T-helper 2 cell treated with Interferon-gamma antibody and Interleukin-4, amounts not matched to agents 5 μg/mL and 100 μg/mL, for 36 hours (primary cell): ENCODE measurements around the gene ALDH1L2.
A peak's percentile ranks its signal among the peaks of the same experiment; 100 is the strongest.

Experiments used
- DNase-seq: peaks from one replicate; pipeline ENCODE4 v3.0.0; 2021; ENCODE audit warnings: low spot score
- H3K27ac Mint-ChIP-seq: one replicate; pipeline ENCODE4 v1.8.0; 2021; ENCODE audit warnings: mild to moderate bottlenecking, mixed read lengths
- H3K27me3 Mint-ChIP-seq: one replicate; pipeline ENCODE4 v1.8.0; 2021; ENCODE audit warnings: low read depth, mixed read lengths
- H3K36me3 Mint-ChIP-seq: one replicate; pipeline ENCODE4 v1.8.0; 2021; ENCODE audit warnings: low read depth, mixed read lengths
- H3K4me1 Mint-ChIP-seq: one replicate; pipeline ENCODE4 v1.8.0; 2021; ENCODE audit warnings: low read depth, mixed read lengths
- H3K4me3 Mint-ChIP-seq: one replicate; pipeline ENCODE4 v1.8.0; 2022; ENCODE audit warnings: mild to moderate bottlenecking, moderate library complexity, mixed read lengths
- H3K9me3 Mint-ChIP-seq: one replicate; pipeline ENCODE4 v1.8.0; 2021; ENCODE audit warnings: mixed read lengths

The ALDH1L2 gene

DNA sequence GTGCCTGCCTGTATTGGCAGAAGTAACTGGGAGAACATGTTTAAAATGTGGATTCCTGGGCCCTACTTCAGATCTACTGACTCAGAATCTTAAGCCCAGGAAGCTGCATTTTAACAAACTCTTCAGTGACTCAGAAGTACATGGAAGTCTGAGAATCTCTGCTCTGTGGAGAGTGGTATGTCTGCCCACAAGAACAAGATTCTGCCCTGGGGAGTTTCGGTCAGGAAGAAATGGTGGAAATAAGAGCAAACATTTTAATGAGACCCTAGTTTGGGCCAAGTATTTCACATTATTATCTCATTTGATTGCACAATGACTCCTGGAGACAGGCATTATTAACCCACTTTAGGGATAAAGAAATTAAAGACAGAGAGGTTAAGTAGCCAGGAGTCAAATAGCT is 8.2 kb downstream of the ALDH1L2 start:
- Mint-ChIP-seq H3K27me3 (peaks cover 12% of the 10 kb centered on the region), H3K4me3 (no peak overlapping the region), H3K27ac (no peak overlapping the region), H3K9me3 (no peaks in the 10 kb centered on the region), H3K36me3 (no peaks in the 10 kb centered on the region), H3K4me1 (no peaks in the 10 kb centered on the region)
- no peak for DNase-seq

DNA sequence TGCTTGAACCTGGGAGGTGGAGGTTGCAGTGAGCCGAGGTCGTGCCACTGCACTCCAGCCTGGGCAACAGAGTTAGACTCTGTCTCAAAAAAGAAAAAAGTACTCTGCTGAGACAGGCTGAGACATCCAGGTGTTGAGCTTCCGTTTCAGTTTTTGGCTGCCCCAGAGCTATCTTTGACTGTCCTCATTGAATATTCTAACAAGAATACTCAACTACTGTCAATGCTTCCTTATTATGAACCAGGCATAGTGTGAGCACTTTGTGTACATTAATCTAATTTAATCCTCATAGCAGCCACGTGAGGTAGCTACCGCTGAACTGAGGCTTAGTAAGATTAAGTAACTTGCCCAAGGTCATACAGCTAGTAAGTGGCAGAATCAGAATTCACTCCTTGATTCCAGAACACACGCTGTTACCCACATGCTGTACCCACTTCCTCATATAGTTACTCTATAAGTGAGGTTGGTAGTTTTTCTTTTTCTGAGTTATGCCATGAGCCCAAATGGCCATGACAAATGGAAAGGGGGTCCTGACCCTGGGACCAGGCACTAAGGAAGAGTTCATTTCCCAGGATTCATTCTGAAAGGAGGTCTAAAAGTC is 11.3 kb downstream of the ALDH1L2 start:
- no peaks in the 10 kb centered on the region for H3K27me3 Mint-ChIP-seq
- H3K36me3 Mint-ChIP-seq, result no peaks in the 10 kb centered on the region
- no peaks in the 10 kb centered on the region for H3K9me3 Mint-ChIP-seq
- no peak overlapping the region for H3K4me3 Mint-ChIP-seq
- DNase-seq, result no peak
- no peaks in the 10 kb centered on the region for H3K4me1 Mint-ChIP-seq
- no peak overlapping the region for H3K27ac Mint-ChIP-seq

DNA sequence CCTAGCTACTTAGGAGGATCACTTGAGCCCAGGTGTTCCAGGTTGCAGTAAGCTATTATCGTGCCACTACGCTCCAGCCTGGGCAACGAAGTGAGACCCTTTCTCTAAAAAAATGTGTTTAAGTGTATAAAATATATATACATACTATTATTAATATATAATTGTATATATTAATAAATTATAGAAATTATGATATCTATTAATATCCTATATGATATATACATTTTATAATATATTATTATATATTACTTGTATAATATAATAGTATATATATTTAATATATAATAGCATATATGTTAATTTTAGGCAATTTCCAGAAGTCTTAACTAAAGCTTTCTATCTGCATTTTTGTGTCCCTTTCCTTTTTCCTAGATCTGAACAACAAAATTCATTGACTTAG is 12.3 kb downstream of the ALDH1L2 start:
- H3K4me3 Mint-ChIP-seq, result no peak overlapping the region
- H3K4me1 Mint-ChIP-seq, result no peaks in the 10 kb centered on the region
- DNase-seq, result no peak
- H3K27me3 Mint-ChIP-seq, result no peaks in the 10 kb centered on the region
- no peaks in the 10 kb centered on the region for H3K9me3 Mint-ChIP-seq
- H3K27ac Mint-ChIP-seq, result no peak overlapping the region
- H3K36me3 Mint-ChIP-seq, result no peaks in the 10 kb centered on the region

DNA sequence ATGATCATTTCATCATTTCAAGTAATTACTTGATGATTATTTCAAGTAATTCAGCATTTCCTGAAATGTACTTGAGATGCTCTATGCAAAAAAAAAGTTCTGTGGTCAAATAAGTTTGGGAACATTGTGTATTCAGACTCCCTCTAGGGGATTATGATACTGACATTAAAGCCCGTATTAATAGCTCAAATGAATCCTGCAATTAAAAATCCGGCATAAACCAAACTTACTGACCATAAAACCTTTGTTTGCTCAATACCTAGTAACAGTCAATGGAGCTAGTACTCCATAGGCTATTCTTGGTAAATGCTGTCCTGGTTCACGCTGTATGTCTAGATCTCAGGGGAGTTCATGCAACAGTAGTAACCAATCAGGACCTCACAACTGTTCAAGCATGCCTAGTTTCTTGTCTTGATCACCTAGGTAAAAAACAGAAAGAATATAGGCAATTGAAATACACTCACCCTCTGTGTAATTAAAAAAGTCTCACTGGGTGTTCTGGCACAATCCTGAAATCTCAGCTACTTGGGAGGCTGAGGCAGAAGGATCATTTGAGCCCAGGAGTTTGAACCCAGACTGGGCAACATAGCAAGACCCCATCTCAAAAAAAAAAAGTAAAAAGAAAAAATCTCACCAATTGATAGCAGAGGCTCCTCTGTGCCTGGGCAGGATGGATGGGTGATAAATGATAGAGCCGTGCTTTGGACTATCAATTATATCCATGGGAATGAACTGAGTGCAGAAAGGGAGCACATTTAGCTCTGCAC is 14.1 kb downstream of the ALDH1L2 start:
- Mint-ChIP-seq H3K9me3 (no peaks in the 10 kb centered on the region), H3K27ac (no peak overlapping the region), H3K4me3 (no peak overlapping the region), H3K4me1 (no peaks in the 10 kb centered on the region), H3K27me3 (no peaks in the 10 kb centered on the region), H3K36me3 (no peaks in the 10 kb centered on the region)
- no peak for DNase-seq

DNA sequence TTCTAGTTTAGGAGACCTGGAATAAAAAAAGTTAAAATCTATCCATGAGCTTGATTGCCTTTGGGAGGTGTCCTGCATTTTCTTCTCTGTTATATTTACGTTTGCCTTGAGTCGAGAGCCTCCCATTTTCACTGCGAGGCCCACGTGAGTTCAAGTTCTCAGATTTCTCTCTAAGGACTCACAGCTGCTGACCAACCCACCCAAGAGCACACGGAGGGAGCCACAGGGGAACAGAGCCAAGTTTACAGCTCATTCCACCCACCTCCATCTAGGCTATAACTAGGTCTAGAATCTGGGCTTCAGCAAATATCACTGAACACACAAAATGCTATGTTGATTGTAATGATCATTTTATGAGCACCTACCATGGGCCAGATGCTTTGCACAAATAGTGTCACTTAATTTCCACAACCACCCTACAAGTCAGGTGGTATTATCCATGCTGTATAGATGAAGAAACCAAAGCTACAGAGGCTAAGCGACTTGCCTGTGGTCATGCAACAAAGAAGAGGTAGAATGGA is 16.7 kb downstream of the ALDH1L2 start:
- H3K27ac Mint-ChIP-seq, result no peak overlapping the region
- H3K27me3 Mint-ChIP-seq, result no peaks in the 10 kb centered on the region
- no peak overlapping the region for H3K4me3 Mint-ChIP-seq
- no peak for DNase-seq
- H3K4me1 Mint-ChIP-seq, result no peaks in the 10 kb centered on the region
- H3K9me3 Mint-ChIP-seq, result no peaks in the 10 kb centered on the region
- no peaks in the 10 kb centered on the region for H3K36me3 Mint-ChIP-seq

DNA sequence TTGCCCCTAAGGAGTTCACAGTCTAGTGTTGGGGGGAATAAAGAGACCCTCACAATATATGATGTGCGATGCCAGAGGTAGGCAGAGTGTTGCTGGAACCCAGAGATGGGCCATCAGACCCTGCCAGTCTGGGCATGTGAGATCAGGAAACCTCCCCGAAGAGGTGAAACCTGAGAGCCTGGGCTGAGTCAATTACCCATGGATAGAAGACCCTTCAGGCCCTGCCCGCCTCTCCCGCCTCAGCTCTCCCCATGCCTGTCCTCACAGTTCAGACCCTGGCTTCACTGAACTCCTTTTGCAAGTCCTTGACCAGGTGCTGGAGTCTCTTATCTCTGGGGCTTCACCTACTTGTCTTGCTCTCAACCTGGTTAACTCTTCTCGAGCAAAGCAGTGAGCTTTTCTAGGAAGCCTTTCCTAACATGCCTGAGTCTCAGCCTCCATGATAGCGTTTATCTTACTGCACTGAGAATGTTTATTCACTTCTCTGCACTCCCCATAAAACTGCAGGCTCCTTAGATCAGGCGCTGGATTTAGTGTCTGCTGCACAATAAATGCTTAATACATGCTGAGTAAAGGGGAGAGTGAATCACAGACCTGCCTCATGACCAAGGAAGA is 19.6 kb downstream of the ALDH1L2 start:
- Mint-ChIP-seq H3K36me3 (no peaks in the 10 kb centered on the region), H3K27ac (no peak overlapping the region), H3K9me3 (no peaks in the 10 kb centered on the region), H3K4me1 (no peaks in the 10 kb centered on the region), H3K4me3 (no peak overlapping the region), H3K27me3 (no peaks in the 10 kb centered on the region)
- no peak for DNase-seq

DNA sequence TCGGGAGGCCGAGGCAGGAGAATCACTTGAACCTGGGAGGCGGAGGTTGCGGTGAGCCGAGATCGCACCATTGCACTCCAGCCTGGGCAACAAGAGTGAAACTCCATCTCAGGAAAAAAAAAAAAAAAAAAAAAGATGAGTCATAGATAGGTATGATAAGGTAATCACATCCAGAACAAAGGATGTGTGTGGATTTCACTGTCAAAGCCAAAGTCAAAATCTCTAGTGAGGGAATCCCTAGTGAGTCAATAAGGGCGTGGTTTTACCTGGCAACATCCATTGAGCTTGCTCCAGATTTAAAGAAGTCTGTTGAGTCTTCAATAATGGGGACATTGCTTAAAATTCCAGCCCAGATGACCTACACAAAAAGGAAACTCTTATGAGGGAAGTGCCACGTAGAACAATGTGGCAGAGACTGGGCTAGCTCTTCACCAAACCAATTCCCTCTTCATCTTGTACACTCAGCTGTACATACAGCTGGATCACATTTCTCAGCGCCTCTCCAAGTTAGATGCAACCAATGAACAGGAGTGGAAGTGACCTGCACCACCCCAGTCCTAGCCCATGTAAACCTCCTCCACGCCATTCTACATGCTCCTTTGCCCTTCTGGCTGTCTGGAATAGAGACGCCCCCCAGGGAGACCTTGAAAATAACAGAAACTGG is 23.4 kb downstream of the ALDH1L2 start:
- Mint-ChIP-seq H3K36me3 (peaks cover 2% of the 10 kb centered on the region), H3K27ac (no peak overlapping the region), H3K9me3 (peaks cover 10% of the 10 kb centered on the region), H3K4me3 (no peak overlapping the region), H3K4me1 (peaks cover 2% of the 10 kb centered on the region), H3K27me3 (no peaks in the 10 kb centered on the region)
- no peak for DNase-seq

DNA sequence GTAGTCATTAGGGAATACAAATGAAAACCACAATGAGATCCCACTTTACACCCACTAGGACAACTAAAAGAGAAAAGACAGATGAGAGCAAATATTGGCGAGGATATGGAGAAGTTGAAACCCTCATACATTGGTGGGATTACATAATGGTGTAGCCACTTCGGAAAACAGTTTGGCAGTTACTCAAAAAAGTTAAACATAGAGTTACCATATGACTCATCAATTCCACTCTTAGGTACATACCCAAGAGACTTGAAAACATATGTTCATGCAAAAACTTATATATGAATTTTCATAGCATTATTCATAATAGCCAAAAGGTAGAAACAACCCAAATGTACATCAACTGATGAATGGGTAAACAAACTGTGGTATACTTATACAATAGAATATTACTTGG is 27.1 kb downstream of the ALDH1L2 start:
- DNase-seq, result no peak
- Mint-ChIP-seq H3K4me3 (no peak overlapping the region), H3K27me3 (no peaks in the 10 kb centered on the region), H3K27ac (no peak overlapping the region), H3K9me3 (peaks cover 16% of the 10 kb centered on the region), H3K36me3 (peaks cover 3% of the 10 kb centered on the region), H3K4me1 (peaks cover 5% of the 10 kb centered on the region)

DNA sequence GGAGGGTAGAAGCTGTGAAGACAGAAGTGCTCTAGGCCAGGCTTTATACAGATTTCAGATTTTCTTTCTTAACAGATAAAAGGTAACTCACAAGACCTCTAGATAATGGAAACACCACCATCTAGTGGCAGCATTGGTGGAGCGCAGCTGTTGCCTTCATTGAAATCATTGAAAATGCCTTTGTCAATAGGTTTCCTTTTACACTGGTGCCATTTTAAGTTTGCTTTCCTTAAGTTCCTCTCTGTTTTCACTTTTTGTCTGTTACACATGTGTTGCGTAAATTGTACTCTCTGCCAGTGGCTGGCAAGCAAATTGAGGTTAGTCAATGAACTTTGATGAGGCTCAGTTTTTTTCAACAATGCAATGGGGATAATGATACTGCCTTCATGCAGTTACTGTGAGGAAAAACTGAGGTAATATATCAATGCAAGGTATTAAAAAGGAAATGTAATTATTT is 31.1 kb downstream of the ALDH1L2 start:
- H3K4me3 Mint-ChIP-seq, result no peak overlapping the region
- peaks cover 3% of the 10 kb centered on the region for H3K36me3 Mint-ChIP-seq
- DNase-seq, result peak; percentile 64
- H3K9me3 Mint-ChIP-seq, result peaks cover 16% of the 10 kb centered on the region
- H3K27me3 Mint-ChIP-seq, result no peaks in the 10 kb centered on the region
- H3K4me1 Mint-ChIP-seq, result peaks cover 5% of the 10 kb centered on the region
- H3K27ac Mint-ChIP-seq, result no peak overlapping the region

DNA sequence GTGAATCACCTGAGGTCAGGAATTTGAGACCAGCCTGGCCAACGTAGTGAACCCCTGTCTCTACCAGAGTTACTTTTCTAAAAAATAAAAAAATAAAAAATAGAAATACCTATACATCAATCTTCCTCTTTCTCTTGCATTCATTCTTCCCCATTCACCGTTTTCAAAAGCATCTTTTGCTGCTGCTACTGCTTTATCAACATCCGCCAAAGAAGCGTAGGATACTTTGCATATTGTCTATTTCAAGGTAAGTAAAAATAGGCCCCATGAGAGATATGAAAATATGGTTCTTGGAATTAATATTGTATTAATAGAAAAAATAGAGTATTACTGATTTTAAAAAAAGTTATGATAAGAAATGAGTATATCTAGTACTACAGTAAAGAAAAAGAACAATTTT is 32.3 kb downstream of the ALDH1L2 start:
- Mint-ChIP-seq H3K9me3 (peaks cover 18% of the 10 kb centered on the region), H3K36me3 (peaks cover 3% of the 10 kb centered on the region), H3K27ac (no peak overlapping the region), H3K4me3 (no peak overlapping the region), H3K27me3 (no peaks in the 10 kb centered on the region), H3K4me1 (peaks cover 5% of the 10 kb centered on the region)
- DNase-seq, result no peak

DNA sequence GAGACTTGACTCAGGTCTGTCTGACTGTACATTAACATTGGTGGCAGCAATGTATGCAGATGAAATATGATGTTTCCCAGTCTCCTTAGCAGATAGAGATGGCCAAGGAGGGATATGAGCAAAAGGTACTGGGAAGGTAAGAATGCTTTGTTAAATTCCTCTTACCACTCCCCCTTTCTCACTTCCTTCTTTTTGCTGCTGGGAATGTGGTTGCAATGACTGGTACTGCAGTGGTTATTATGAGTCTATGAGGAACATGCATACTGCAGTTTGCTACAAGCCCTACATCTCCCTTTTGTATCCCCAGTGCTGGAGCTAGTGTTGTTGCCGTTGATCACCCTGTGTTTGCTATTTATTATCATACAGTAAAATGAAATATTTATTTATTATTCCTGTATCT is 35.9 kb downstream of the ALDH1L2 start:
- Mint-ChIP-seq H3K27ac (no peak overlapping the region), H3K4me3 (no peak overlapping the region), H3K36me3 (no peaks in the 10 kb centered on the region), H3K27me3 (no peaks in the 10 kb centered on the region), H3K4me1 (peaks cover 3% of the 10 kb centered on the region), H3K9me3 (peaks cover 8% of the 10 kb centered on the region)
- DNase-seq, result no peak

DNA sequence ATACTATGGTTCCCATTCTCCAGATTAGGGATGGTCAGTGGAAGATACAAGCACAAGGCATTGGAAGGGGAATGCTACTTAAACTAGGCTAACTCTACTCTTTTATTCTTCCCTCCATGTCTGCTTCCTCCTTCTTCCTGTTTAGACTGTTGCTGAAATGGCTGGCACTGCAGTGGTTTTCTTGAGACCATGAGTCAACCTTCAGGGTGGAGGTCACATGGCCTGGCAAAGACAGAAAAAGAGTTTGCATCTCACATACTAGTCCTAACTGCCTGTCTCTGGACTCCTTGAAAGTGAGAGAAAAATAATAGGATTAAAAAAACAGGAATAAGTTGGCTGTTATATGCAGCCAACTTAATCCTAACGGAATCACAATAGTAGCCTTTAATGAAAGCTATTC is 37.0 kb downstream of the ALDH1L2 start:
- Mint-ChIP-seq H3K27ac (no peak overlapping the region), H3K27me3 (no peaks in the 10 kb centered on the region), H3K9me3 (peaks cover 8% of the 10 kb centered on the region), H3K4me1 (no peaks in the 10 kb centered on the region), H3K4me3 (no peak overlapping the region), H3K36me3 (no peaks in the 10 kb centered on the region)
- DNase-seq, result no peak

DNA sequence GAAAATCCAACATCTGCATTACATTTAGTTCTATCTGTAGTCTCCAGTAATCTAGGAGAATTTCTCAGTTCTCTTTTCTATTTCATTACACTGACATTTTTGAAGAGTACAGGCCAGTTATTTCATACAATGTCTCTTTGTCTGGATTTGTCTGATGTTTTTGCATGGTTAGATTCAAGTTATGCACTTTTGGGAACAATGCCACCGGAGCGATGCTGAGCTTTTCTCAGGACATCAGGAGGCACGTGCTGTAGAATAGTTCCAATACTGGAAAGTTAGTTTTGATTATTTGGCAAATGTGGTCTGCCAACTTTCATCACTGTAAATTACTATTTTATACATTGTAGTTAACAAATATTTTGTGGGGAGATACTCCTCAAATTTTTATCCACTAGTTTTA is 43.1 kb downstream of the ALDH1L2 start:
- Mint-ChIP-seq H3K4me1 (peaks cover 18% of the 10 kb centered on the region), H3K36me3 (peaks cover 1% of the 10 kb centered on the region), H3K27ac (no peak overlapping the region), H3K27me3 (no peaks in the 10 kb centered on the region), H3K4me3 (no peak overlapping the region), H3K9me3 (no peaks in the 10 kb centered on the region)
- no peak for DNase-seq

DNA sequence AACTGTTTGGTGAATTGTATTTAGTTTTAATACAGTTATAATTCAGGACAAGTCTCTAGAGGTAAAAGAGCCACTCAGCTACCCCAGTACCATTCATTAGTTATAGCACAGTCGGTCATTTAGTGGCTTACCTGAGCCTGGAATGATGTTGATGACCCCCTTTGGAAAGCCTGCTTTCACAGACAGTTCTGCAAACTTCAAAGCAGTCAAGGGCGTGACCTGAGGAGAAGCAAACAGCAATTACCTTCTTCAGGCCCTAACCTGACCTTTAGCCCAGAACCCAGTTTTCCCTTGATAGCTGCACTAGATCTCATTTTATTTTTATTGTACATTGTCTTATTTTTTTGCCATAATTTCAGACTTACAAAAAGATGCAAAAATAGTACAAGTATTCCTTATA is 43.8 kb downstream of the ALDH1L2 start:
- H3K9me3 Mint-ChIP-seq, result no peaks in the 10 kb centered on the region
- H3K4me1 Mint-ChIP-seq, result peaks cover 18% of the 10 kb centered on the region
- no peak overlapping the region for H3K27ac Mint-ChIP-seq
- H3K27me3 Mint-ChIP-seq, result no peaks in the 10 kb centered on the region
- DNase-seq, result no peak
- H3K36me3 Mint-ChIP-seq, result peaks cover 2% of the 10 kb centered on the region
- H3K4me3 Mint-ChIP-seq, result no peak overlapping the region
